ENCODE data around the gene TFF2. TPM values are rescaled to one million over a fixed set of nuclear protein-coding genes. Genes with fewer than 3 reads are reported as not detected.

The TFF2 gene
- total RNA-seq, 2 donors from 2014 or later: not detected

DNA sequence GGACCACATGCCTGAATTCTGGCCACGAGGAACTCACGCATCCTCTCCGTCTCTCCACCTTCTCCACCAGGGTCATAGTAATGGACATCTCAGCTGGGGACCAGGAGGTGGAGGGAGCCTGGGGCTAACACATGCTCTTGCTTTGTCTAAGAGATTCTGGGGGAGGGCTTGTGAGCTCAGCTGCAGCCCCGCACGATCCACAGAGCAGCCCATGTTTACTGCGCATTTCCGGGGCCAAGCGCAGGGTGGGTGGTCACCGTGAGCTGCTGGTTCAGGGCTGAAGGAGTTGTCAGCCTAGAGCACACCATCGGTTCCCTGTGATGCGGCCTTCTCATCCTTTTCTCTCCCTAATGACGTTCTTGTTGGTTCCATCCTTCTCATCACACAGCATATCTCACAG is 7.5 kb upstream of the TFF2 start:
- H3K27me3 Mint-ChIP-seq (ENCODE audit: low read depth): no peaks in the 10 kb centered on the region
- DNase-seq (no peak), ATAC-seq (replicated peaks in 1 of 2) (no peak)
- peaks cover 6 to 13% of the 10 kb centered on the region in 2 donors for H3K9me3 Mint-ChIP-seq
- H3K4me3 Mint-ChIP-seq: no peak overlapping the region
- H3K27ac Mint-ChIP-seq: no peak overlapping the region
- peaks cover 2 to 7% of the 10 kb centered on the region in 2 donors for H3K36me3 Mint-ChIP-seq (ENCODE audit: insufficient read depth in 2 of 2)
- peaks cover 8% of the 10 kb centered on the region for H3K4me1 Mint-ChIP-seq (ENCODE audit: low read depth)

- peaks cover 2 to 7% of the 10 kb centered on the region in 2 donors for H3K36me3 Mint-ChIP-seq (ENCODE audit: insufficient read depth in 2 of 2)
- no peaks in the 10 kb centered on the region for H3K27me3 Mint-ChIP-seq (ENCODE audit: low read depth)
- ATAC-seq (replicated peaks in 1 of 2) (no peak), DNase-seq (no peak)
- peaks cover 4% of the 10 kb centered on the region for H3K4me1 Mint-ChIP-seq (ENCODE audit: low read depth)
- no peak overlapping the region for H3K27ac Mint-ChIP-seq
- H3K4me3 Mint-ChIP-seq: no peak overlapping the region
- peaks cover 6 to 16% of the 10 kb centered on the region in 2 donors for H3K9me3 Mint-ChIP-seq
These were observed 6.5 kb upstream of the TFF2 start for GRCh38 chr21:42357307-42357706.

GRCh38 chr21:42356650-42357049 is 5.9 kb upstream of the TFF2 start:
- no peak overlapping the region for H3K27ac Mint-ChIP-seq
- ATAC-seq (replicated peaks in 1 of 2) (no peak), DNase-seq (no peak)
- peaks cover 2 to 7% of the 10 kb centered on the region in 2 donors for H3K36me3 Mint-ChIP-seq (ENCODE audit: insufficient read depth in 2 of 2)
- H3K4me1 Mint-ChIP-seq (ENCODE audit: low read depth): peaks cover 4% of the 10 kb centered on the region
- H3K4me3 Mint-ChIP-seq: no peak overlapping the region
- peaks cover 6 to 16% of the 10 kb centered on the region in 2 donors for H3K9me3 Mint-ChIP-seq
- H3K27me3 Mint-ChIP-seq (ENCODE audit: low read depth): no peaks in the 10 kb centered on the region

- H3K4me1 Mint-ChIP-seq (ENCODE audit: low read depth): peaks cover 4% of the 10 kb centered on the region
- no peak overlapping the region for H3K4me3 Mint-ChIP-seq
- H3K36me3 Mint-ChIP-seq (ENCODE audit: insufficient read depth in 2 of 2): peaks cover 2 to 7% of the 10 kb centered on the region in 2 donors
- ATAC-seq (replicated peaks in 1 of 2): no peak
- H3K27me3 Mint-ChIP-seq (ENCODE audit: low read depth): no peaks in the 10 kb centered on the region
- DNase-seq: no peak
- no peak overlapping the region for H3K27ac Mint-ChIP-seq
- peaks cover 6 to 16% of the 10 kb centered on the region in 2 donors for H3K9me3 Mint-ChIP-seq
These were observed 5.3 kb upstream of the TFF2 start for GRCh38 chr21:42356046-42356445.

- no peaks in the 10 kb centered on the region for H3K4me1 Mint-ChIP-seq (ENCODE audit: low read depth)
These were observed 2.8 kb upstream of the TFF2 start for GRCh38 chr21:42353623-42354022.

DNA sequence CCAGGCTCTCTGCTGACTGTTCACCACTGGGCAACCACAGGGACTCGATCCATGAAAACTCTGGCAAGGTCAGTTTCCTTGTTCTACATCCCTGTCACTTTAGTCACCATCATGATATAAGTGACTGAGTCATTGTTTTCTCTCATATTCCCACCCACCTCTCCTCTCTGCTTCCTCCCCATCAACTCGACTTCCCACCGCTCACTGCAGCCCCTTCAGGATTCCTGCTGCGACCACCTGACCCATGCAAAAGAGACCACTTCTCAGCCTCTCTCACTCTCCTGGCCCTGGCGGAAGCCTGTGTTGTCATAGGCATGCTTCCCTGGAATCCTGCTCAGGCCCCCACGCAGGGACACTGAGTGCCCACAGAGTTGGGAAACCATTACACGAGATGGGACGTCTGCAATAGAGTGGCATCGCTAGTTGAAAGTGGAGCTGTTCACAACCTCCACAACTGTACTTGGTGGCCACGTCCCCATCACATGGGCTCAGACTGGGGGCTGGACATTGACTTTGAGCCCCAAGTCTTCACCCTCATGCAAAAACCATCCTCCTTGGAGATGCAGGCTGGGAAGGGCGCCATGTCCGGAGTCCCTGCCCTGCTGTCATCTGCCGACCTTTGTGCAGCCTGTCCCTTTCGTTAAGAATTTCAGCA is 1.8 kb upstream of the TFF2 start:
- Mint-ChIP-seq H3K4me3 (no peak overlapping the region), H3K36me3 (ENCODE audit: insufficient read depth in 2 of 2) (peaks cover 2 to 7% of the 10 kb centered on the region in 2 donors), H3K4me1 (ENCODE audit: low read depth) (no peaks in the 10 kb centered on the region), H3K9me3 (peaks cover 6 to 16% of the 10 kb centered on the region in 2 donors), H3K27me3 (ENCODE audit: low read depth) (no peaks in the 10 kb centered on the region), H3K27ac (no peak overlapping the region)
- ATAC-seq (replicated peaks in 1 of 2) (no peak), DNase-seq (no peak)

More at GRCh38 chr21:42353623-42354022, 2.8 kb upstream of the TFF2 start:
- DNase-seq: no peak
- H3K9me3 Mint-ChIP-seq: peaks cover 6 to 16% of the 10 kb centered on the region in 2 donors
- H3K27me3 Mint-ChIP-seq (ENCODE audit: low read depth): no peaks in the 10 kb centered on the region
- peaks cover 2 to 7% of the 10 kb centered on the region in 2 donors for H3K36me3 Mint-ChIP-seq (ENCODE audit: insufficient read depth in 2 of 2)
- no peak for ATAC-seq (replicated peaks in 1 of 2)
- H3K27ac Mint-ChIP-seq: no peak overlapping the region
- no peak overlapping the region for H3K4me3 Mint-ChIP-seq

- no peak for DNase-seq
- Mint-ChIP-seq H3K27me3 (ENCODE audit: low read depth) (no peaks in the 10 kb centered on the region), H3K9me3 (peaks cover 6 to 16% of the 10 kb centered on the region in 2 donors), H3K27ac (no peak overlapping the region), H3K4me1 (ENCODE audit: low read depth) (no peaks in the 10 kb centered on the region), H3K4me3 (no peak overlapping the region), H3K36me3 (ENCODE audit: insufficient read depth in 2 of 2) (peaks cover 2 to 7% of the 10 kb centered on the region in 2 donors)
- ATAC-seq (replicated peaks in 1 of 2): no peak
These were observed 1.0 kb upstream of the TFF2 start for GRCh38 chr21:42351626-42352440.

DNA sequence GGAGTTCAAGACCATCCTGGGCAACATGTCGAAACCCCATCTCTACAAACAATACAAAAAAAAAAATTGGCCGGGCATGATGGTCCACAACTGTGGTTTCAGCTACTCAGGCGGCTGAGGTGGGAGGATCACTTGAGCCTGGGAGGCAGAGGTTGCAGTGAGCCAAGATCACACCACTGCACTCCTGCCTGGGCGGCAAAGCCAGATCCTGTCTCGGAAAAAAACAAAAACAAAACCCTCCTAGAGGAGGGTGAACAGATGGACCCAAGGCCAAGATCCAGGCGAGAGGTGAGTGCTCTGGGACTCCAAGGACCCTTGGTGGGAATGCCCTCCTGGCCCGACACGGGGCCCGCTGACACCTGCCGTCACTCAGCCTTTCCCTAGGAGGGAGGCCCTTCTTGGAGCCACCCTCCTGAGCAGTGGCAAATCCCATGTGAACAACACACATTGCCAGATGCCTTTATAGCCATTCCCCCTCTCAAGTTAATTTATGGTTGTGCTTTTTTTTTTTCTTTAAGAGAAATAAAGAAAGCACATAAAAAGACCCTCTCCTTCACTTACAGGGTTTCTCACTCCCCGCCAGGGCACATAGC is 380 bp downstream of the TFF2 start:
- ATAC-seq (replicated peaks in 1 of 2) (no peak), DNase-seq (no peak)
- Mint-ChIP-seq H3K27ac (no peak overlapping the region), H3K27me3 (ENCODE audit: low read depth) (no peaks in the 10 kb centered on the region), H3K4me1 (ENCODE audit: low read depth) (no peaks in the 10 kb centered on the region), H3K36me3 (ENCODE audit: insufficient read depth in 2 of 2) (peaks cover 2 to 7% of the 10 kb centered on the region in 2 donors), H3K9me3 (peaks cover 6 to 14% of the 10 kb centered on the region in 2 donors), H3K4me3 (no peak overlapping the region)

- peaks cover 0 to 6% of the 10 kb centered on the region in 2 donors for H3K36me3 Mint-ChIP-seq (ENCODE audit: insufficient read depth in 2 of 2)
- no peak overlapping the region for H3K27ac Mint-ChIP-seq
- H3K9me3 Mint-ChIP-seq: peaks cover 4 to 13% of the 10 kb centered on the region in 2 donors
- no peak overlapping the region for H3K4me3 Mint-ChIP-seq
- no peak for DNase-seq
- H3K27me3 Mint-ChIP-seq (ENCODE audit: low read depth): no peaks in the 10 kb centered on the region
- ATAC-seq (replicated peaks in 1 of 2): no peak
- H3K4me1 Mint-ChIP-seq (ENCODE audit: low read depth): no peaks in the 10 kb centered on the region
These were observed 1.1 kb downstream of the TFF2 start for GRCh38 chr21:42349420-42350317.

GRCh38 chr21:42348762-42349161 is 2.0 kb downstream of the TFF2 start:
- Mint-ChIP-seq H3K36me3 (ENCODE audit: insufficient read depth in 2 of 2) (peaks cover 0 to 3% of the 10 kb centered on the region in 2 donors), H3K4me1 (ENCODE audit: low read depth) (no peaks in the 10 kb centered on the region), H3K27ac (no peak overlapping the region), H3K4me3 (no peak overlapping the region), H3K9me3 (peaks cover 0 to 8% of the 10 kb centered on the region in 2 donors), H3K27me3 (ENCODE audit: low read depth) (no peaks in the 10 kb centered on the region)
- ATAC-seq (replicated peaks in 1 of 2) (no peak), DNase-seq (no peak)

GRCh38 chr21:42347601-42348327 is 3.0 kb downstream of the TFF2 start:
- no peak for ATAC-seq (replicated peaks in 1 of 2)
- DNase-seq: no peak
- no peaks in the 10 kb centered on the region for H3K27me3 Mint-ChIP-seq (ENCODE audit: low read depth)
- H3K27ac Mint-ChIP-seq: no peak overlapping the region
- no peaks in the 10 kb centered on the region for H3K9me3 Mint-ChIP-seq
- no peak overlapping the region for H3K4me3 Mint-ChIP-seq
- no peaks in the 10 kb centered on the region for H3K4me1 Mint-ChIP-seq (ENCODE audit: low read depth)
- no peaks in the 10 kb centered on the region for H3K36me3 Mint-ChIP-seq (ENCODE audit: insufficient read depth in 2 of 2)
